T-helper 1 cell (primary cell): ENCODE measurements around the gene SMC3.

Source experiments
- DNase-seq, 5 donors: peaks; one replicate each; pipeline ENCODE4 v3.0.0-alpha.2; 2012 to 2020

Gene SMC3

DNA sequence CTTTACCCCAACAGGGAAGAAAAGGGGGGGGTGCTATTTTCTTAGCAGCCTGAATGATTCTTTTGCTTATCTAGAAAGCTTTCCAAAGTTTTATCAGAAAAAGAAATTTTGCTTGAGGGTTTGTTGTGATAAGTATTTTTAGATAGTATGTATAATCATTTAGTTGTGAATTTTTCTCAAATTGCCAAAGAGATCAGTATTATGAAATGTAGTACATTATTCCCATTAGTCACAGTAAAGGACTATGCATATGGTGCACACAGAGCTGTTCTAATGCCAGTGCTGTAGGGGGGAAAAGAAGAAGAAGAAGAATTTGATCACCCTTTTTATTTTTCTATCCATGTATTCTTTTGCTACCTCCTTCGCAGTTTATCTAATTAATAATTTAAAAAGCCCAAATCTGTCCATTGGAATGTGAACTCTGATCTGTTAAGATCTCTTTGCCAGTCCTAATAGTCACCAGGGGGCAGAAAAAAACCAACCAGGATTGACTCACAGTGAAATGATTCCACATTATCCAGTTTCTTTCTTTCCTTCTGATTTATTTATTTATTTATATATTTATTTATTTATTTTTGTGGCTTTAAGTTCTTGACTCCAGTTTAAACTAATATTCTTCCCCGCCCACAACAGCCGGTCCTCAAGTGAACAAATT is 81.3 kb downstream of the SMC3 start:
- no peak for DNase-seq

DNA sequence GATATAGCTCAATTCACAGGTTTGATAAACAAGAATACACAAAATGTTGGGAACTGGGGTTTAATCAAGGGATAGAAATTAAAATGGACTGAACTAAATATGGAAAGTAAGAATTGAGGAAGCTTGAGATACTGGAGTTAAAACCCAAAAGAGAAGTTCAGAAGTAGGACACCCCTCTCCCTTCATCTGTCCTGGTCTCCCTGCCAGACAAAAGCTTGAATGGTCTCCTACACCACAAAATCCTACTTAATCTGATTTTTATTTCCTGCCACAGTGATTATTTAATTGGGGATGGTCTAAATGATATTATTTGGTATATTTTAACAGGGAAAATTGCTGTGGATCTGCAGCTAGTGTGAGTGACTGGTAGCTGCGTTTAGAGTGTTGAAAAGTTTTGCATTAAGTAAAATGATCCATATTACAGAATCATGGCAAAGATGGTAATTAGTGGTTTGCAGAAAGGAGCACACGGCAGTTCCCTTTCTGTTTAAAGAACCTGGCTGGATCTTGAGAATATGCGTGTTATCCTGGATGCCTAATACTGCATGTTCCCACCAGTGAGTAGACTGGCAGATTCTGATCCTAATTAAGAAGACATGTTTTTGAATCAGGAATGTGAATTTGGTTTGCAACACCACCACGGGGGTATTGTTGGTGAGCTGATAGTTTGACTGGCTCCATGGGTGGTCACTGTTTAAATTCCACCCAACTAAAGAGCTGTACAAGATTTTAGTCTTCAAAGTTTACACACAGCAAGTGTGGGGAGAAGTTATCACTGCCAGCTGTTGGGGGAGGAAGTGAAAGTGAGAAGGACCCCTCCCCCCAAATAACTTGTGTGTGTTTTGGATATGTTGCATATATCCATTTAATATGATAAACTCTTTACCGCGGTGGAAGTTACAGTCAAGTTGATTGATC is 82.1 kb downstream of the SMC3 start:
- no peak for DNase-seq

DNA sequence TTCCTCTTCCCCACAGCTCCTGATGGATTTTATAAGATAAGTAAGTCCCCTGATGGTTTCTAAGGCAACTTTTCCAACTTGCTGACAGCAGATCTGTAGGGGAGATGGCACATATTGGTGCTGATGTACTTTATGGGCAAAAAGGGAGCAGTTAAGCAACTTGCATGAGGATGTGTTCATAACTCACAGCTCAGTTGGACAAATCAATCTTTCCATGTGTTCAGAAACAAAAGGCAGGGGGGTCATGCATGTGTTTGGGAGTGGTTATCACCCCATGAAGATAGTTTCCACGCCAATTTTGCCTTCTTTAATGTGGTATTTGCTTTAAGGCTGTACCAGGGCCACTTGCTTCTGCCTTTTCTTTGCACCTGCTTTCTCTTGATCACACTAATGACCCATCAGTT is 82.8 kb downstream of the SMC3 start:
- no peak for DNase-seq

DNA sequence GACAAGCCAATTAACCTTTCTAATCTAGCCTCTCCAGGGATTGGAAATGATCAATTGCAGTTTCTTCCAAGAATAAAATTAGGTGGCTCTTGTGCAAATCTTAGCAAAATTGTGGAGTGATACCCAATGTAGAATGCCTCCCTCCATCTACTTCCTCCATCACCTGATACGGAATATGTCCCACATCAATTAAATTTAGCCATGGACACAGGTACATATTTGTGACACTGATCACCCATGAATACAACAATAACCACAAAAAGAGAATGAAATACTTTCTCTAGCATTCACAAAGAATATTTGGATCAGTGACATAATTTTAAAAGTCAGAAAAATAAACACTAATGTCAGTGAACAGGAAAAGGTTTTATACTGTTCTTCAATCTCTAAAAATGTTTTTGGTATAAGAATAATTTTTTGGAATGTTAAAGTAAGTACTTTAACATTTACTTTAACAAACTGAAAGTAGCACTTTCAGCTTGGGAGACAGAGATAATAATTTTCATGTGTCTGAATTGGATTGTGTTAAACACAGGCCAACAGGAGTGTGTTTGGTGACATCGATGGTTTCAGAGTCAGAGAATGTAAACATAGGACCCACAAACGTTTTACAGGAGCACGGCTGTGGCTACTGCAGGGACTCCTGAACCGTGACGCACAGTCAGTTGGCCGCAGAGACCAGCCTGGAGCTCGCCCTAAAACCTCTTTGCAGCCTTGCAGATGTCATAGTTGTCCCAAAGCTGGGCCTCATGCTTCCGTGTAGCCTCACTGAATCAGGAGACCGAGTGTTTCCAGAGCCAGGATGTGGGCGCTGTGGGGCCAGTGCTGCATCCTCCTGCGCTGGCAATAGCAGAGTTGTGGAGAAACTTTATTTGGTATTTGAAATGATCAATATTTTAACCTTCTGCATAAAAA is 83.8 kb downstream of the SMC3 start:
- peak in 1 of 5 donors; percentile 36 for DNase-seq

DNA sequence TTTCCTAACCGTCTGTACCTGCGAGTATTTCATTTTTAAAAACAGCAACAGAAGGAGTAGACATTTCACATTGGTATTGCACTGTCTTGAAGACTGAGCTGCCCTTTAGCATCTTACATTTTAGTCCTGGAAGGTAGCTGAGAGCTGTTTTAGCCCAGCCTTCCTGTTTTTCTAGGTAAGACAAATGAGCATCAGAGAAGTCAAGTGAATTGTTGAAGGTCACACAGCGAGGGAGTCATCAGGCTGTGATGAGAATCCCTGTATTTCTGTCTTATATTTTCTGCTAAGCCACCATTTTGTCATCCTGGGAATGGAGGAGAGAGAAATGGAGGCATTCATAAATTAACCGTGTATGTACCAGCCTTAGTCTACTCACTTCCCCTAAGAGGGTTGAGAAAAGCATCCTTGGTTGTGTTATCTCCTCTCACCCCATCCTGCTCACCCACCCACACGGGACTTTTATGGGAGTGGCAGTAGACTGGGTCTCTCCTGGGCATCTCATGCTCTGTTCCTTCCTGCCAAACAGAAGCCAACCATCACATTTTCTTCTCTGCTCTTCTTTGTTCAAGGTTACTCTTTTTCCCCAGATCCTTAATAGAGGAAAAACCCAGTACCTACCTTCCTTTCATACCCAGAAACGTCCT is 85.1 kb downstream of the SMC3 start:
- no peak for DNase-seq
